HG02571 (cell line): ENCODE results near the gene PSMD1.
A peak's percentile ranks its signal among the peaks of the same experiment; 100 is the strongest.
"Not testable (repeated sequence)": the region's sequence is repeated elsewhere in the genome, so short reads cannot be mapped to it uniquely, and the experiment has no call there.

ENCODE experiments used
- ATAC-seq: cut with Tn5 transposase; IDR thresholded peaks from one replicate; pipeline ENCODE4 v1.9.1; 2021; ENCODE audit warnings: mild to moderate bottlenecking, moderate library complexity; ENCODE audit not compliant: unreplicated experiment

The PSMD1 gene

GRCh38 chr2:231052494-231053451 is 3.9 kb upstream of the PSMD1 start:
- ATAC-seq = peak; percentile 51

- no peak for ATAC-seq
Observed at GRCh38 chr2:231053846-231054245, 2.8 kb upstream of the PSMD1 start.

- ATAC-seq = no peak
Observed at GRCh38 chr2:231057590-231057989, 923 bp downstream of the PSMD1 start.

- ATAC-seq = no peak
Observed at GRCh38 chr2:231058761-231059550, 2.3 kb downstream of the PSMD1 start.

GRCh38 chr2:231059756-231060155 is 3.1 kb downstream of the PSMD1 start:
- ATAC-seq = no peak

- no peak for ATAC-seq
Observed at GRCh38 chr2:231062776-231063175, 6.1 kb downstream of the PSMD1 start.

GRCh38 chr2:231063347-231063746 is 6.7 kb downstream of the PSMD1 start:
- ATAC-seq = no peak

- ATAC-seq = no peak
Observed at GRCh38 chr2:231065966-231066365, 9.3 kb downstream of the PSMD1 start.

GRCh38 chr2:231067531-231067930 is 10.9 kb downstream of the PSMD1 start:
- ATAC-seq = not testable (repeated sequence)

- ATAC-seq = no peak
Observed at GRCh38 chr2:231068525-231069222, 12.0 kb downstream of the PSMD1 start.

- ATAC-seq = no peak
Observed at GRCh38 chr2:231069379-231070054, 12.8 kb downstream of the PSMD1 start.

GRCh38 chr2:231084565-231084964 is 27.9 kb downstream of the PSMD1 start:
- ATAC-seq = no peak

GRCh38 chr2:231088754-231089153 is 32.1 kb downstream of the PSMD1 start:
- ATAC-seq = no peak

GRCh38 chr2:231093933-231094332 is 37.3 kb downstream of the PSMD1 start:
- no peak for ATAC-seq

- ATAC-seq = no peak
Observed at GRCh38 chr2:231094736-231095346, 38.2 kb downstream of the PSMD1 start.

GRCh38 chr2:231099918-231100317 is 43.3 kb downstream of the PSMD1 start:
- ATAC-seq = no peak

- not testable (repeated sequence) for ATAC-seq
Observed at GRCh38 chr2:231100321-231100720, 43.7 kb downstream of the PSMD1 start.

GRCh38 chr2:231100990-231101389 is 44.3 kb downstream of the PSMD1 start:
- ATAC-seq = no peak

GRCh38 chr2:231102772-231103171 is 46.1 kb downstream of the PSMD1 start:
- ATAC-seq = no peak

- peak; percentile 68 for ATAC-seq
Observed at GRCh38 chr2:231104115-231104713, 47.5 kb downstream of the PSMD1 start.
